MM.1S (cell line): ENCODE results near the gene ATXN10.

Experiments
- EZH2 ChIP-seq: fragments of 300-600 bp; sonication (generic); optimal IDR thresholded peaks from 2 replicates; pipeline ENCODE3; 2017; ENCODE audit warnings: low read depth, mild to moderate bottlenecking, antibody characterized with exemption, low read length, mixed read lengths
- EZH2phosphoT487 ChIP-seq: fragments of 300-600 bp; sonication (generic); IDR thresholded peaks from 2 replicates; pipeline ENCODE4 v1.6.1; 2018; ENCODE audit warnings: antibody characterized with exemption, low read length
- TF ChIP-seq, protein P1 (sequence below): fragments of 300-600 bp; sonication (generic); IDR thresholded peaks from 2 replicates; pipeline ENCODE4 v1.5.1; 2016; ENCODE audit warnings: antibody characterized with exemption, low read length, mixed read lengths

DNA sequence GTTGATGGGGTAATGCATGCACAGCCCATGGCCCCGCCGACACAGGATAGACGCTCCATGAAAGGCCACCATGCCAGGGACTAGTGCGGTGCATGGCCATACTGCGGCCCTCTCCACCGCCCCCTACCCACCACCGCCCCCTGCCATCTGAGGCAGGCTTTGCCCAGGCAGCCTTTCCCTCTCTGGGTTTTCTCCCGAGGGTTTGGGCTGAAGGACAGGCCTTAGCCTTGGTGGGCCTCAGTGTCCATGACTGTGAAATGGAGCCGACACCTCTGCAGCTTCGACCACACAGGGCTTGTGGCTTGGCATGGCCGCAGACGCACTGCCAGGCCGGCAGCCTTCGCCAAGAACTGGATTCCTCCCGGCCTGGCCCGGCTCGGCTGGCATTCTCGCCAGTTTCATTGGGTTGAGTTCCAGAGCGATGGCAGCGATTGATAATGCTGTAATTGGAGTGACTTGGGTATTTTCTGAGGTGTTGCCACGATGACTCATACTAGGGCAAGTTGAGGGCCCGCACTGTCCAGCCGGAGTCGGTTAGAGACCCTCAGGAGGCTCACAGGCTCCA lies 194.0 kb downstream of the ATXN10 start:
- TF ChIP-seq EZH2phosphoT487 (no peak), EZH2 (no peak)
- TF ChIP-seq, protein P1, sequence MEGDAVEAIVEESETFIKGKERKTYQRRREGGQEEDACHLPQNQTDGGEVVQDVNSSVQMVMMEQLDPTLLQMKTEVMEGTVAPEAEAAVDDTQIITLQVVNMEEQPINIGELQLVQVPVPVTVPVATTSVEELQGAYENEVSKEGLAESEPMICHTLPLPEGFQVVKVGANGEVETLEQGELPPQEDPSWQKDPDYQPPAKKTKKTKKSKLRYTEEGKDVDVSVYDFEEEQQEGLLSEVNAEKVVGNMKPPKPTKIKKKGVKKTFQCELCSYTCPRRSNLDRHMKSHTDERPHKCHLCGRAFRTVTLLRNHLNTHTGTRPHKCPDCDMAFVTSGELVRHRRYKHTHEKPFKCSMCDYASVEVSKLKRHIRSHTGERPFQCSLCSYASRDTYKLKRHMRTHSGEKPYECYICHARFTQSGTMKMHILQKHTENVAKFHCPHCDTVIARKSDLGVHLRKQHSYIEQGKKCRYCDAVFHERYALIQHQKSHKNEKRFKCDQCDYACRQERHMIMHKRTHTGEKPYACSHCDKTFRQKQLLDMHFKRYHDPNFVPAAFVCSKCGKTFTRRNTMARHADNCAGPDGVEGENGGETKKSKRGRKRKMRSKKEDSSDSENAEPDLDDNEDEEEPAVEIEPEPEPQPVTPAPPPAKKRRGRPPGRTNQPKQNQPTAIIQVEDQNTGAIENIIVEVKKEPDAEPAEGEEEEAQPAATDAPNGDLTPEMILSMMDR = no peak
